Amniotic epithelial cell (primary cell): ENCODE data around the gene GALNT2.

Experiments
- DNase-seq: peaks from one replicate; pipeline ENCODE4 v3.0.0-alpha.2; 2010; ENCODE audit warnings: low read depth

Gene GALNT2

GRCh38 chr1:230321741-230322420 is 254.8 kb downstream of the GALNT2 start:
- DNase-seq: no peak

- no peak for DNase-seq
Observed at GRCh38 chr1:230322421-230322756, 255.4 kb downstream of the GALNT2 start.

DNA sequence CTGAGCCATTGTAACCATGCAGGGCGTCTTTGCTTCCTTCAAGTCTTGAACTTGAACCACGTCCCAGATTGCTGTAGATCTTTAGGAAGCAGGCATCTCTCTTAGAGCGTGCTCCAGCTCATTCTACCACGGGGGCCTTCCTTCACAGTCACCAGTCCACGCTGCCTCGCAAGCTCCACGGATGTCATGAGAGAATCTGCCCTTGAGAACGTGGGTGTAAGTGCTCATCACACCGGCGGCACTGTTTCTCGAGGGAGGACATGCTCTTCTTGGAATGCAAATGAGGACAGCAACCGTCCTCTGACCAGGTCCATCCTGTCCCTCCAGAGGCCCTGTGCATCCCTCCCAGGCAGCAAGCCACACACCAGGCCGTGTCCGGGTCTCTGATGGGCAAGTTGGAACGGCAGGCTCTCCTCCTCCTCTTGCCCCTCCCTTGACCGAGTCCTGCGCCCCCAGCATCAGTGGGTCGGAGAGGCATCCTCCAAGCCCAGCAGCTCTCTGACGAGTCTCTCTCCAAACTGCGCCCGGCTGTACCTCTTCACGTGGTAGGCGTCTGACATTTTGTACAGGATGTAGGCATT is 256.0 kb downstream of the GALNT2 start:
- no peak for DNase-seq

DNA sequence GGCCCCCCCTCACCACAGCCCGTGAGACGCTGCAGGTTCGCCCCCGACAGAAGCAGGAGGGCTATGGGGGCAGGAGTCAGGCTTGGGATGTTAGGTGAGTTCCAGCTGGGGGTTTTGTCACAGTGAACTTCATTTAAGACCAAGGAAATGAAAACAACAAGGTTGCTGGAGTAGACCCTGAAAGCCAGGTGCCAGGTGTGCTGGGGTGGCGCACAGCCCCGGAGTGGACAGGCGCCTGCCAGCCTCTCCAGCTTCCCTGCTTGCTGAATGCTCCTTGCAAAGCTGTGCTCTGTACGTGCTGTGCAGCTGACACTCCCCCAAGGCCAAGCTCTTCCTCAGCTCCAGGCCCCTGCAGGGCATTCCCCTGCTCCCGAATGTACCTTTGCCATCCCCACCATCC is 256.6 kb downstream of the GALNT2 start:
- DNase-seq: no peak

- peak; percentile 22 for DNase-seq
Observed at GRCh38 chr1:230326971-230327891, 260.2 kb downstream of the GALNT2 start.

DNA sequence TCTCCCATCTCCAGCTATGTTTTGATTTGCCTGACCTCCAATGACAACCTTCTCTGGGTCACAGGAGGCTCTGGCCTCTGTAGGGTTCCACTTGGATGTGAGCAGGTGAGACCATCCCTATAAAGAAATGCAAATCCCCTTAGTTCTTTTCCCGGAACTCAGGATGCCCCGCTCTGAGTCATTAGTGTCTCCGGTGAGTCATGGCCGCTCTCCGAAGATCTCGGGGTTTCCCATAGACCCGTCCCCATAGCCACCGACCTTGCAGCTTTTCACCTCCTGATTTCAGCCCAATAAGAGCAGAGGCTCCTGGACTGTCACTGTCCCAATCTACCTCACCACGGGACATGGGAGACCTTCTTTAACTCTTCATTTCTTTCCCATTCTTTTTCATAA is 260.9 kb downstream of the GALNT2 start:
- peak; percentile 21 for DNase-seq

- DNase-seq: no peak
Observed at GRCh38 chr1:230328342-230329015, 261.4 kb downstream of the GALNT2 start.

DNA sequence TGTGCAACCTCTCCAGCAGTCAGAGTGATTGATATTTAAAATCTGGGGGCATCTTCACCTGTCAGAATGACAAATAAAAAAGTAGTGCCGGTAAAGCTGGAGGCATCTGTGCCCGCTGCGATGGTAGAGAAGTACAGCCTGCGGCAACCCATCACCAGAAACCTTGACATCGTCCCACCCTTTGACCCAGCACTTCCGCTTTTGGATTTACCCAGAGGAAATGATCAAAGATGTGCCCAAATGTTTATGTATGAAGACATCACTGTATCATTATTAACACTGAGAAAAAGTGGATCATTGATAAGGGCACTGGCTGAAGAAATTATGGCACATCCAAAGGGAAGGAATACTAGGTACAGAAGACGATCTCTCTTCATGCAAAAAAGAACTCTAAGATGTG is 263.1 kb downstream of the GALNT2 start:
- DNase-seq: no peak
